ENCODE measurements around the gene OSER1.
"Not testable (repeated sequence)": the region's sequence is repeated elsewhere in the genome, so short reads cannot be mapped to it uniquely, and the experiment has no call there.

OSER1 gene

DNA sequence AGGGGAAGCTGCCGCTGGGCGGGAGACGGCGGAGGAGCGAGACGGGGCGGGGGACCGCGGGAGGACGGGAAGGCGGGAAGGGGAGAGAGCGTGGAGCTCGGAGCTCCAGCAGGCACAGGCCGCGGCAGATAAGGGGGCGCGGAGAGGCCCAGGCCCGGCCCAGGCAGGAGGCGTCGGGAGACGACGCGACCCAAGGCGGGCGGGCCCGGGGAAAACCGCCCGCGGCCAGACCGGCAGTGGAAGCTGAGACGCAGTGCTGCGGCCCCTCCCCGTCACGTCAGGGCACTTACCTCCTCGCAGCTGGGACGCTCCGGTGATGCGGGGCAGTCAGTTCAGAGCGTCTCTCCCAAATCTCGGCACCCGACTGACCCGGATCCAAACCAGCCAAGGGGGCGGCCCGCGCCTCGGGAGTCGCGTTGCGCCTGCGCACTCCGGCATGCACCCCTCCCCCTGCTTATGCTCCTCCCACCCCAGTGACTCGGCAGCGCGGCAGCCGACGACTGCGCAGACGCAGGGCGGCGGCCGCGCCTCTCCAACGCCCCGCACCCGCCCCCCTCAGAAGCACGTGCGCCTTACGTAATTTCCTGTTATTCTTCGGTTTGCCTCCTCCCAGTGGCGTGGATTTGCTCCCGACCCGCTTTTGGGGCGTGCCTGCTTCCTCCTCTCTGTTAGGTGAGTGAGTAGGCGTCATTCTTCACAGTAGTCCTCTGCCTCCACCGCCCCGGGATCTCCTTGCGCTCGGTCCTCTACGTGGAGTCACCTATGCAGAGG, at the start of gene OSER1:
TSS of gene OSER1 (minus strand) at position 366 of the 771 bp plus-strand sequence. CDS start 3,814 bp downstream, outside the sequence.
- peak; percentile 98 for DNase-seq

DNA sequence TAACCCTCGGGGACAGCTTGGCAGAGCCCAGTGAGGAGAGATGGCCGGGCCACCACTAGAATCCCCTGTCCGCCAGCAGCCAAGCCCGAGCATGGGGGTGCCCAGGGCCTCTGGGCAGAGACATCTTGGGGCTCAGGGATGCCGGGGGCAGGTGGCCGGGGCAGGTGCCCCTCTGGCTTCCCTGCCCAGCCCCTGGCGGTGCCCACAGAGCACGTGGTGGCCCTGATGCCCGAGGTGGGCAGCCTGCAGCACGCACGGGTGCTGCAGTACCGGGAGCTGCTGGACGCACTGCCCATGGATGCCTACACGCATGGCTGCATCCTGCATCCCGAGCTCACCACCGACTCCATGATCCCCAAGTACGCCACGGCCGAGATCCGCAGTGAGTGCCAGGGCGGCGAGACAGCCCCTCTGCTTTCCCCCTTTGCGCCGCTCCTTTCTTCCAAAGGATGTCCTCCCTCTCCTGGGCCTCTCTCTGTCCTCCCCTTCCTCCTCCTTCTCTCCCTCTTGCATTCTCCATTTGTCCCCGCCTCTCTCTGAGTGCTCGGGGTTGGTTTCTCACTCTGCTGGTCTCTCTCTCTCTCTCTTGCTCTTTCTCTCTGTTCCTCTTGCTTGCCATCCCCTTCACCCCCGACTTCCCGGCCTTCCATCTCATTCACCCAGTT, 47.8 kb upstream of the OSER1 start:
- no peak for DNase-seq

DNA sequence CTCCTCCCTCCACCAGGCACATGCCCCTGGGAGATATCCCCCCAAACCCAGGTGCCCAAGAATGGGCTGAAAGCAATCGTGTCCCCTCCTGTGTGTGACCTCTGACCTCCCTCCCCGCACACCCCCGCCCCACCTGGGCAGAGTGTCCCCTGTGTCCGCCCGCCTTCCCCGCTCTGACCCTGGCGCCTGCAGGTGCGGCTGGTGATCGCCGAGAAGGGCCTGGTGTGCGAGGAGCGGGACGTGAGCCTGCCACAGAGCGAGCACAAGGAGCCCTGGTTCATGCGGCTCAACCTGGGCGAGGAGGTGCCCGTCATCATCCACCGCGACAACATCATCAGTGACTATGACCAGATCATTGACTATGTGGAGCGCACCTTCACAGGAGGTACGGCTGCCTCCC, 46.4 kb upstream of the OSER1 start:
- no peak for DNase-seq

DNA sequence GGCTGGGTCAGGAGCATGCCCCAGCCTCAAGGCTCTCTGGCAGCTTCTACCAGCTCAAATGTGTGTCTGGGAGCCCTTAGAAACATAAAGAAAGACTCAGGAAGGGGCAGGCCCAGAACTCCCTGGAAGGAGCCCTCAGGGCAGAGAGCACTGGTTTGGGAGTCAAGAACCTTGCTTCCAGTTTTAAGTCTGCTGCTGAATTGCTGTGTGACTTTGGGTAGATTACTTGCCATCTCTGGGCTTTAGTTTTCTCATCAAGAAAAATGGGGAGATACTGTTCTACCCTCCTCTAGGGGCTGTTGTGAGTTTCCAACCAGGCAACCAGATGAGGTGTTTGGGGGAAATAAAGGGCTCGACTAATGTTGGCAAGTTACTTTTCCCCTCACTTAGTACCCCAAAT, 45.4 kb upstream of the OSER1 start:
- no peak for DNase-seq

DNA sequence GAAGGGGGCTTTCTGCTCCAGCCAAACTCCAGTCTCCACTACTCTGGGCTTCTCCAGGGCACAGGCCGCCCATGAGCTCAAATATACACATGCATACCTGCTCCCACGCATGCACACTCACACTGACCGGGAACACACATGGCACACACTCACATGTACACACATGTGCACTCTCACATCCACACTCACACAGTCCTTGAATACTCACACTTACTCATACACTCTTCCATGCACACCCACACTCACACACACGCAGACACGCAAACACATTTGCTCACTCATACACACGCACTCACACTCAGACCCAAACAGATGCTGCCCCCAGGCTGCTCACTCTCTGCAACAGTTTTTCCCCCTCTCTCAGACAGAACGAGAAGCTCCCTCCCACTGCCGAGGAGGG, 43.5 kb upstream of the OSER1 start:
- DNase-seq: no peak

DNA sequence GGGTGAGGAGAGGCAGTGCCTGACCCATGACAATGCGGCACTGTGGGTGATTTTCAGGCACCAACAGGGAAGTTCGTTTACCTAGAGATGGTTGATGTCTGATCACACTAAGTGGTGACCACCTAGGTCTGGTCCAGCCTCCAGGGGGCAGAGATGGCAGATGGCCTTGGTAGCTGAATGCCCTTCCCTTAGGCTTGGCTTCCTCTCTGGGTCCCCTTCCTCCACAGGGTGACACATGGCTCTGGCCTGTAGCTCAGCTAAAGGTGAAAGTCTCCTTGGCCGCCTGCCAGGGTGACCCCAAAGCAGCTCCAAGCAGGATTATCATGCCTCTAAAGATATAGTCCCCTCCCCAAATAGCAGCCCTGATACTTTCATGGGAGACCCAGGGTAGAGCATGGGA, 43.0 kb upstream of the OSER1 start:
- no peak for DNase-seq

DNA sequence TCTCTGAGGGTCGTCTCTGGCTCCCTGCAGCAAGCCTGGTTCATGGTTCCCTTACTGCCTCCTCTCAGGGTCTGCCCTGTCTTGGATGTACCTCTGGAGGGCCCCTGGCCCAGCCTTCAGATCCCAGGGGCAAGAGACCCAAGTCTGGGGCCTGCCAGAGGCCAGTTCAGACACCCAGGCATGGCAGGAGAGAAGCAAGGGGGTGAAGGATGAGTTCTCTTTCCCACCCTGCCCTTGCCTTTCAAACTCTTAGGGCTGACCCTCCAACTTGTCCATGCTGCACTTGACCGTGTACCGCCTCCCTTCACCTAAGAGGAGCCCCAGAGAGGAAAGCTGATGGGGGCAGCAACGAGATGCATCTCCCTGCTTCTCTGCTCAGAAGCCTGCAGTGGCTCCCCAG, 40.7 kb upstream of the OSER1 start:
- no peak for DNase-seq

DNA sequence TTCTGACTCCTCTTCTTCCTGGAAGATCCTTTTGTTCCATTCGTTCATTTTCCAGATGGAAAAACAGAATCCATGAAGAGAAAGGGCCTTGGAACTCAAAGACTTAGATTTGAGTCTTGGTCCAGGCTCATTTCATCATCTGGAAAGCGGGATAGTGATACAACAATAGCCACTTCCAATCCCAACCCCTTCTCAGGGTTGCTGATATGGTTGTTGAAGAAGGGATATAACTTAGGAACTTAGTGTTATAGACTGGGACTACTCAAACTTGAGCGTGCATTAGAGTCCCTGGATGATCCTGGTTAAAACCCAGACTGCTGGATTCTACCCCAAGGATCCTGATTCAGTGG, 37.8 kb upstream of the OSER1 start:
- no peak for DNase-seq

DNA sequence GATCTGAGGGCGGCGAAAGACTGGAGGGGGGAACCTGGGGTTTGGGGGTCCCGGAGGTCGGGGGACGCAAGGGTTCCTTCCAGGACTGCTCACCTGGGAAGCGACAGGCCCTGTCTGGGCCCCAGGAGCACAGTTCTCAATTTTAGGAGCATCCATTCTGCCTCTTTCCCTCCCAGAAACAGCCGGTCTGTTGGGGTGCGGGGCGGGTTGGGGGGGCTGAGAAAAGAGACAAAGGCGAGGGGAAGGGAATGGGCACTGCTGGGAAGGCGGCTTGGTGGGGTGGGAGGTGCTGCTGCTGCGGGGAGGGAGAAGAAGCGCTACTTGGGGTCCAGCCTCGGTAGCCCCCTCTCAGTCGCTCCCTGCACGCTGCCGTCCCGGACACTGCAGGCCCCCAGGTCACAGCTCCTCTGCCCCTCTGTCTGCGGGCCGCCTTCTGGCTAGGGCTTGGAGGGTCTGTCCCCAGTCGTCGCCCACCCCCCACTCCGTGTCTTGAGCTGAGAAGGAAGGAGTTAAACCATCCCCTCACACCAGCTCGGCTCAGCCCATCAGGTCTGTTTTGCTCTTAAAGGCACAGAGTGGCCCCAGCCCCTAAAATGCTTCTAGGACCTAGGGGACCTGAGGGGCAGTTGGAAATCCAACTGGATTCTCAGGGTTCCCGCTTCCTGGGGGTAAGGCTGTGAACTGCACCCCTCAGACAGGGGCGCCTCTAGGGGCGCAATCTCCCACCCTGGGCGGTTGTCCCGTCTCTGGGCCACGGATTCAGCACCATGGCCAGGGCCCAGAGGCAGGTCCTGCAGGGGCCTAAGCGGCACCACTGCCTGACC, 37.2 kb upstream of the OSER1 start:
- DNase-seq: peak; percentile 14

DNA sequence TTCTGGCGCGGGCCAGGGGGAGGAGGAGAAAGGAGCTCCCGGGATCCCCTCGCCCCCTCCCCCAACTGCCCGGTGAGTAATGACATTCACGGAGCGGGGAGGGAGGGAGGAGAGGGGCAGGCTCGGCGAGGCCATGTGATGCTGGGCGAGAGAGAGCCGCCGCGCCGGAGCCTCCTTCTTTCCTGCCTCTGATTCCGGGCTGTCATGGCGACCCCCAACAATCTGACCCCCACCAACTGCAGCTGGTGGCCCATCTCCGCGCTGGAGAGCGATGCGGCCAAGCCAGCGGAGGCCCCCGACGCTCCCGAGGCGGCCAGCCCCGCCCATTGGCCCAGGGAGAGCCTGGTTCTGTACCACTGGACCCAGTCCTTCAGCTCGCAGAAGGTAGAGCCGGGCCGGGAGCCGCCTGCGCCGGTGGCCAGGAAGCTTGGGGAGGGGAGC, 36.6 kb upstream of the OSER1 start, which contains the start of gene GDAP1L1:
TSS of gene GDAP1L1 (plus strand) at position 178 of the 441 bp plus-strand sequence. CDS start at position 205, 27 bp downstream.
- DNase-seq: no peak

DNA sequence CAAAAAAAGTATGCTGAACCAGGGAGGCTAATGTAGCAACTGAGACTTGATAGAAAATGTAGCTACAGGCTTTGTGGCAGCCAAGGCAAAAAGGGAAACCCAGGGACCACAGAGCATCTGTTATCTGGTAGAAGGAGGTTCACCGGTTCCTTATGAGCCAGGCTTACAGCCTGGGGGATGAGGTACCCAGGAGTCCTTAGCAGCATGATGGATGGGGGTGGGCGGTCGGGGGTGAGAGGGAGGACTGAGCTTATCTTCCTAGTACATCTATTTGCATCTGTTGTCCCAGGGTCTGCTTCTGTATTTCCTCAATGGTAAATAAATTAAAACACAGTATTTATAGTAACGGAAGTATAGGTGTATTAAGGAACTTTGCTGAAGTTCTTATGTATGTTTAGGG, 35.4 kb upstream of the OSER1 start:
- DNase-seq: no peak

DNA sequence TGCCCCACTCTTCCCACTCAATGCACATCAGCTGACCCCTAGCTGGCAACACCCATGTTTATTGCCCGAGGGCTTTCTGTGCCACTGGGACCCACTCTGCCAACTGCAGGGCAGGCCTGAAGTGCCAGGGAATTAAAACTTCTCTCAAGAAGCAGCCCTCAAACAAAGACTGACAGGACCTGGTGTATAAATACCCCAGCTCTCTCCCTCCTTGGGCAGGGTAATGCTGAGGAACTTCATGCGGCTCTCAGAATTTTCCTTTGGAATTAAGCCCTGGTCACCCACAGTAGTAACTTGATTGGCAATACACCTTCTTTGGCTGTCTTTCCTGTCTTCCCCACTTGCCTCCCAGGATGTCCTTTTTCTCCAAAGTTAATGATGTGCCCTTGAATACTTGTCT, 31.2 kb upstream of the OSER1 start:
- no peak for DNase-seq

DNA sequence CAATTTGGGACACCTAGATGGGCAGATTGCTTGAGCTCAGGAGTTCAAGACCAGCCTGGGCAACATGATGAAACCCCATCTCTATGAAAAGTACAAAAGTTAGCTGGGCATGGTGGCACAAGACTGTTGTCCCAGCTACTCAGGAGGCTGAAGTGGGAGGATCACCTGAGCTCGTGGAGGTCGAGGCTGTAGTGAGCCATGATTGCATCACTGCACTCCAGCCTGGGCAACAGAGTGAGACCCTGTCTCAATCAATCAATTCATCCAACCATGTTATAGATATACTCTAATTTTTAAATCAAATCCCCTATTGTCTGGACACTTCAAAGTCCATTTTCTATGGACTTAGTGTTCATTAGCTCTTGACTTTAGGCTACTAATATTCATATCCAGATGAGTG, 26.3 kb upstream of the OSER1 start:
- not testable (repeated sequence) for DNase-seq

DNA sequence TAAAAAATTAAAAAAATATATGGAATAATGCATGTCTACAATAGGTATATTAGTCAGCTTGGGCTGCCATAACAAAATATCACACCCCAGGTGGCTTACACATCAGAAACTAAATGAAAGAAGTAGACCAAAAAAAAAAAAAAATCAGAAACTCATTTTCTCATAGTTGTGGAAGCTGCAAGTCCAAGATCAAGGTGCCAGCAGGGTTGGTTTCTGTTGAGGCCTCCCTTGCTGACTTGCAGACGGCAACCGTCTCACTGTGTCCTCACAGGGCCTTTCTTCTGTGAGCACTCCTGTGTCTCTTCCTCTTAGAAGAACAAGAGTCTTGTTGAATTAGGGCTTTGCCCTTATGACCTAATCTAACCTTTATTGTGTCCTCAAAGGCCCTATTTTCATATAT, 25.1 kb upstream of the OSER1 start:
- DNase-seq: no peak

DNA sequence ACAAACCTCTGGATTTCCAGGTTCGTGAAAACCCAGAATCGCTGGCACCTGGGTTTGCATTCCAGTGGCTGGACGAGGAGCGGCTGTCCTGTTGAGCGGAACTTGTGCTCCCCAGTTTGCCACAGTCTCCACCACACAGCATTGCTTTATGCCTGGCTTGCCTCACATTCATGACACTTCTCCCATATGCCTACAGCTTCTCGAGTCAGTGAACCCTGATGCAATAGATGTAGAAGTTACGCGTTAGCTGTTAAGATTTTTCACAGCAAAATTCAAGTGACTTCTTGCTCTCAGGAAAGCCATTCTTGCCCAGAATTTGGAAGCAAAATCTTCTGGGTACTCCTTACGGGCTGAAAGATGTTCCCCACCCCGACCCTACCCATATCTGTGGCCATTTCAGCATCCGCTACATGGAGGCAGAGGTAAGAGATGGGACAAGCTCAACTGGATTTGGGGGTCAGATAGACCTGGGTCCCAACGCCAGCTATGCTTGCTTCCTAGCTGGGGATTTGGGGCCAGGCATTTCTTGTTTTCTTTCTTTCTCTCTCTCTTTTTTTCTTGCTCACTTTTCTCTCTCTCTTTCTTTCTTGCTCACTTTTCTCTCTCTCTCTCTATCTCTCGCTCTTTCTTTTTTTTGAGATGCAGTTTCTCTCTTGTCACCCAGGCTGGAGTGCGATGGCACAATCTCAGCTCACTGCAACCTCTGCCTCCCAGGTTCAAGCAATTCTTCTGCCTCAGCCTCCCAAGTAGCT, 24.2 kb upstream of the OSER1 start:
- DNase-seq: no peak

DNA sequence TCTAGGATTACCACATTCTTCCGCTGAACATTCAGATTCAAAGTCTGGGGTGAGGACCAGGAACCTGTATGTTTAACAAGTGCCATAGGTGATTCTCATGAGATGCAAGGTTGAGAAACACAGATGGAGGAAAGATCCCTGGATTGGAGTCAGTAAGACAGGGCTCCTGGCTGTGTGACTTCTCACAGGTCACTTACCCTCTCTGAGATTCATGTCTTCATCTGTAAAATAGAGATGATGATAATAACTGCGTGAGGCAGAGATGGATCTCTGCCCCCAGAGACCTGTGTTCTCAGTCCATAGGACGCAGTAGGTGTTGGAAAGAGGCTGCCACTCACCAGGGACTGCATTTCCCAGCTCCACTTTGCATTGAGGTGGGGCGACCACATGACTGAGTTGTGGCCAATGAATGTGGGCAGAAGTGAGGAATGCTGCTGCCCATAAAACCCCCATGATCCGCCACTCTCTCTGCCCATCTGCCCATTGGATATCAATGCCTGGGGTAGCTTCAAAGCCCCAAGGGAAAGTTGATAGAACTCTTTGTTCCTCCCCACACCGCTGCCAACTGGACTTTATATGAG, 23.0 kb upstream of the OSER1 start:
- DNase-seq: no peak

DNA sequence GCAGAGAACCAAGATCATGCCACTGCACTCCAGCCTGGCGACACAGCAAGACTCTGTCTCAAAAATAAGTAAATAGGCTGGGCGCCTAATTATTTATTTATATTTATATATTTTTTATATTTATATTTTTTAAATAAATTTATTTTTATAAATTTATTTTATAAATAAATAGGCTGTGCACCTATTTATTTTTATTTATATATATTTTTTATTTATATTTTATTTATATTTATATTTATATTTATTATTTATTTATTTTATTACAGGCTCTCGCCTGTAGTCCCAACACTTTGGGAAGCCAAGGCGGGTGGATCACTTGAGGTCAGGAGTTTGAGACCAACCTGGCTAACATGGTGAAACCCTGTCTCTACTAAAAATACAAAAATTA, 21.9 kb upstream of the OSER1 start:
- not testable (repeated sequence) for DNase-seq

DNA sequence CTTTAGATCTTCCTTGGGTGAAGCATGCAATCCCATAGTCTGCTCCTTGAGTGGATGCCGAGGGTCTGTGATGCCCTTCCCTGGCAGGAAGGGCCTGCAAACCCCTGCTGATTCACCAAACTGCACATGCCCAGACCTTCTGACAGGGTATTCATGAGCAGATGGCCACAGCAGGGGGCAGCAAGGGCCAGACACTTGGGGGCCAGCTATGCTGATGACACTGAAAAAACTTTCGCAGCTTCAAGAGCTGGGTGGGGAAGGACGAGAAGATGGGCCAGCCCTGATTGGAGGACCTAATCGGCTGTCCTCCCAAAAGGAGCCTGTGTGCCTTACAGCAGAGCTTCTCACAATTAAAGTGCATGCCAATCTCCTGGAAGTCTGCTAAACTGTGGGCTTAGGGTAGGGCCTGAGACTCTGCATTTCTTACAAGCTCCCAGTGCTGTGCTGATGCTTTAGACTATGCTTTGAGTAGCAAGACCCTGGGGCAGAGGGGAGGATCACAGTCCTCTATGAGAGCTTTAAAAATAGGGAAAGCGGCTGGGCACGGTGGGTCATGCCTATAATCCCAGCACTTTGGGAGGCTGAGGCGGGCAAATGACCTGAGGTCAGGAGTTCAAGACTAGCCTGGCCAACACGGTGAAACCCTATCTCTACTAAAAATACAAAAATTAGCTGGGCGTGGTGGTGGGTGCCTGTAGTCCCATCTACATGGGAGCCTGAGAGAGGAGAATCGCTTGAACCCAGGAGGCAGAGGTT, 21.3 kb upstream of the OSER1 start:
- DNase-seq: no peak

DNA sequence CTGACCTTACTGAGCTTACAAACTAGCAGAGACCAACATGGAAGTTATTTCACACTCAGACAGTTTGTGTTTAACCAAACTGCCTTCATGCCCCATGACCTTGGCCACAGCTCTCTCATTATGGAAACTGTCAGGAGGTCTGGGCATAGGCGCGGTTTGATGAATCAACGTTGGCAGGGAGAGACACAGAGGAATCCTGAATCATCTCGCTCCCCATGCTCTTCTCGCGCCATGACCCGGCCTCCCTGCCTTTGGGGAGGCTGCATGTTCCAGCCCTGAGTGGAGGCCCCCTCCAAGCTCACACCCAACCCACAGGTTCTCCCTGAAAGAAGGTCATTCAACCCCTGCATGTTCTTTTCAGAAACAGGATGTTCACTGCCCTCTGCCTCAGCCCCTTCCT, 20.6 kb upstream of the OSER1 start:
- no peak for DNase-seq

DNA sequence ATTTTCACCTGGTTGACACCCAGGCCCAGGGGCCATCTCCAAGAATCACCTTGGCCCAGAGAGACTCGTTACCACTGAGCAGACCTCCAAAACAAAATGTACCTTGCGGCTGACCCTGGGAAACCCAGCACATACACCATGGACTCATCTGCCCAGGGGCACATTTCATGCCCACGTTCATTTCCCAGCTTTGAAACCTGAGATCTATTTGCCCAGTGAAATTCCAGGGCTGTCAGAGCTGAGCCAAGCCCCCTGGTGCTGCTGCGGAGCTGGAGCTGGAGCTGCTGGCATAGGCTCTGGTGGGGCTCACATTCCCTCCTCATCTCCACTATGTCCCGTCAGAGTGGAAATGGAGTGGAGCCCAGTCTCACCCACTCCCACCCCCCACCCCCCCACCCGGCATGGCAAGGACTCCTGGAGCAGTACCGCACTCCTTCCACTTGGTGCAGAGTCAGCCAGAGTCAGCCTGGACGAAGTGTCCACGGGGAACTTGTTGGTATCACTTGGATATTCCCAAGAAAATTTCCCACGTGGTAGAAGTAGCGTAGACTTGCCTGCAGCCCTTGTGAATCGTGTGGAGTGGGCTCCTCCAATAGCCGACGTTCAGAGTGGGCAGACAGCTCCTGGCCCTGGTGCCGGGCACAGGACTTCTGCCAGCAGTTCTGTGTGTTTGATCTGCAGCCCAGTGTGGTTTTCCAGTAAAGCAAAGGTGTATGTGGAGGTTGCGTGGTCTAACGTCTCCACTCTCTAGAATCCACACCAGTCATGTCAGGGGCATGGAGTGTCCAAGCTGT, 18.1 kb upstream of the OSER1 start:
- DNase-seq: no peak

DNA sequence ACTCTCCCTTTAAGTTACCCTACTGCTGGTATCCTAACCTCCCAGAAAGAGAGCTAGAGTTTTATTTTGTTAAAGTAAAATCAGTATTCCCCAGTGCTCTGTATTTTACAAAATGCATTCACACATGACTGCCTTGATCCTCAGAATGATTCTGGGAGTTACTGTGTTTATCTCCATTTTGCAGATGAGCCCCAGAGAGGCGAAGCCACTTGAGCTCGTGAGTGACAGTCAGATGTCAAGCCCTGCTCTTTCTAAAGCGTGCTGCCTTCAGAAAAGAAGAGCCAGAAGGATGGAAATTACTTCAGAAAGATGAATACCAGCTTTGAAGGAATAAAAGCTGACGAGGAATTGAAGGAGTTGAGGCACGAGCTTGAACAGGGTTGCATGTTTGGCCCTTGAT, 14.1 kb upstream of the OSER1 start:
- no peak for DNase-seq
